ENCODE measurements around the gene ASGR1.

DNA sequence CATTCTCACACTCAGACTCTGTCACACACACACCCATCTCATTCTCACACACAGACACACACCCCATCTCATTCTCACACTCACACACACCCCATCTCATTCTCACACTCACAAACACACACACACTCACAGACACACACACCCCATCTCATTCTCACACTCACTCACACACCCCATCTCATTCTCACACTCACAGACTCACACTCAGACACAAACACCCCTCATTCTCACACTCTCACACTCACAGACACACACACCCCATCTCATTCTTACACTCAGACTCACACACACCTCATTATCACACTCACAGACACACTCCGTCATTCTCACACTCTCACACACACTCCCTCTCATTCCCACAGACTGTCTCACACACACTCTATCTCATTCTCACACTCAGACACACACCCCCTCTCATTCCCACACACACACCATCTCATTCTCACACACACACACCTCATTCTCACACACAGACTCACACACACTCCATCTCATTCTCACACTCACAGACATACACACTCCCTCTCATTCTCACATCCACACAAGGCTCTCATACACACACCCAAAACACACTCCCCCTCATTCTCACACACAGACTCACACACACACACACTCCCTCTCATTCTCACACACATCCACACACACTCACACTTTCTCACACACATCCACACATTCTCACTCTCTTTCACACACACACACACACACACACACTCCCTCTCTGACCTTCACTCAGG lies 2.9 kb downstream of the ASGR1 start:
- TF ChIP-seq, protein P1, sequence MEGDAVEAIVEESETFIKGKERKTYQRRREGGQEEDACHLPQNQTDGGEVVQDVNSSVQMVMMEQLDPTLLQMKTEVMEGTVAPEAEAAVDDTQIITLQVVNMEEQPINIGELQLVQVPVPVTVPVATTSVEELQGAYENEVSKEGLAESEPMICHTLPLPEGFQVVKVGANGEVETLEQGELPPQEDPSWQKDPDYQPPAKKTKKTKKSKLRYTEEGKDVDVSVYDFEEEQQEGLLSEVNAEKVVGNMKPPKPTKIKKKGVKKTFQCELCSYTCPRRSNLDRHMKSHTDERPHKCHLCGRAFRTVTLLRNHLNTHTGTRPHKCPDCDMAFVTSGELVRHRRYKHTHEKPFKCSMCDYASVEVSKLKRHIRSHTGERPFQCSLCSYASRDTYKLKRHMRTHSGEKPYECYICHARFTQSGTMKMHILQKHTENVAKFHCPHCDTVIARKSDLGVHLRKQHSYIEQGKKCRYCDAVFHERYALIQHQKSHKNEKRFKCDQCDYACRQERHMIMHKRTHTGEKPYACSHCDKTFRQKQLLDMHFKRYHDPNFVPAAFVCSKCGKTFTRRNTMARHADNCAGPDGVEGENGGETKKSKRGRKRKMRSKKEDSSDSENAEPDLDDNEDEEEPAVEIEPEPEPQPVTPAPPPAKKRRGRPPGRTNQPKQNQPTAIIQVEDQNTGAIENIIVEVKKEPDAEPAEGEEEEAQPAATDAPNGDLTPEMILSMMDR (conservative IDR thresholded peaks at IDR 0.05; ENCODE audit: low read depth, low read length): no peak
- no peak for TF ChIP-seq EZH2phosphoT487 (IDR thresholded peaks at IDR 0.05; ENCODE audit: borderline replicate concordance, low read length)
